Neural progenitor cell (in vitro differentiated cells): Measurements from ENCODE around the gene HSPG2.

Experiments used
- EZH2 ChIP-seq: fragments of 200-600 bp; sonication (generic); IDR thresholded peaks from 2 replicates; pipeline ENCODE4 v1.6.1; 2017; ENCODE audit warnings: antibody characterized with exemption, mild to moderate bottlenecking, moderate library complexity
- EZH2phosphoT487 ChIP-seq: fragments of 200-600 bp; sonication (generic); IDR thresholded peaks from 2 replicates; pipeline ENCODE4 v1.6.1; 2017; ENCODE audit warnings: antibody characterized with exemption
- TF ChIP-seq, protein P1 (sequence below): fragments of 200-600 bp; sonication (generic); IDR thresholded peaks from 2 replicates; pipeline ENCODE4 v1.5.1; 2017; ENCODE audit warnings: antibody characterized with exemption, mild to moderate bottlenecking

GRCh38 chr1:21775985-21776562 lies 161.0 kb downstream of the HSPG2 start:
- TF ChIP-seq, protein P1, sequence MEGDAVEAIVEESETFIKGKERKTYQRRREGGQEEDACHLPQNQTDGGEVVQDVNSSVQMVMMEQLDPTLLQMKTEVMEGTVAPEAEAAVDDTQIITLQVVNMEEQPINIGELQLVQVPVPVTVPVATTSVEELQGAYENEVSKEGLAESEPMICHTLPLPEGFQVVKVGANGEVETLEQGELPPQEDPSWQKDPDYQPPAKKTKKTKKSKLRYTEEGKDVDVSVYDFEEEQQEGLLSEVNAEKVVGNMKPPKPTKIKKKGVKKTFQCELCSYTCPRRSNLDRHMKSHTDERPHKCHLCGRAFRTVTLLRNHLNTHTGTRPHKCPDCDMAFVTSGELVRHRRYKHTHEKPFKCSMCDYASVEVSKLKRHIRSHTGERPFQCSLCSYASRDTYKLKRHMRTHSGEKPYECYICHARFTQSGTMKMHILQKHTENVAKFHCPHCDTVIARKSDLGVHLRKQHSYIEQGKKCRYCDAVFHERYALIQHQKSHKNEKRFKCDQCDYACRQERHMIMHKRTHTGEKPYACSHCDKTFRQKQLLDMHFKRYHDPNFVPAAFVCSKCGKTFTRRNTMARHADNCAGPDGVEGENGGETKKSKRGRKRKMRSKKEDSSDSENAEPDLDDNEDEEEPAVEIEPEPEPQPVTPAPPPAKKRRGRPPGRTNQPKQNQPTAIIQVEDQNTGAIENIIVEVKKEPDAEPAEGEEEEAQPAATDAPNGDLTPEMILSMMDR = no peak
- TF ChIP-seq EZH2phosphoT487 (no peak), EZH2 (no peak)
